AG09309 (cell line): ENCODE results near the gene DNAJB4.

Source experiments
- DNase-seq: peaks from one replicate; pipeline ENCODE4 v3.0.0-alpha.2; 2010; ENCODE audit warnings: low read depth
- H3K4me3 ChIP-seq: 2 replicates; pipeline ENCODE4 v1.5.1; 2011; ENCODE audit warnings: mild to moderate bottlenecking, low read depth, low read length, moderate library complexity; ENCODE audit not compliant: control insufficient read depth
- CTCF ChIP-seq: IDR thresholded peaks from 2 replicates; pipeline ENCODE4 v1.5.1; 2011; ENCODE audit warnings: mild to moderate bottlenecking, low read depth, low read length, inconsistent platforms; ENCODE audit not compliant: insufficient read depth, control insufficient read depth; ENCODE audit errors: missing control alignments

The DNAJB4 gene

GRCh38 chr1:77966291-77966690, 38.4 kb upstream of the DNAJB4 start:
- no peak for DNase-seq
- H3K4me3 ChIP-seq, result no peak overlapping the region
- no peak for TF ChIP-seq CTCF

- DNase-seq, result no peak
- H3K4me3 ChIP-seq, result no peak overlapping the region
- TF ChIP-seq CTCF, result no peak
These were observed 34.5 kb upstream of the DNAJB4 start for GRCh38 chr1:77970192-77970591.

GRCh38 chr1:77972080-77972479, 32.7 kb upstream of the DNAJB4 start:
- no peak overlapping the region for H3K4me3 ChIP-seq
- DNase-seq, result no peak
- TF ChIP-seq CTCF, result no peak

- DNase-seq, result no peak
- no peak for TF ChIP-seq CTCF
- H3K4me3 ChIP-seq, result no peak overlapping the region; the same call in 1 of the 2 replicates
These were observed 29.4 kb upstream of the DNAJB4 start for GRCh38 chr1:77975386-77975785.

GRCh38 chr1:77975907-77976306, 28.8 kb upstream of the DNAJB4 start:
- H3K4me3 ChIP-seq, result no peak overlapping the region
- no peak for DNase-seq
- TF ChIP-seq CTCF, result no peak

- DNase-seq, result no peak
- no peak for TF ChIP-seq CTCF
- H3K4me3 ChIP-seq, result peak overlapping the region; percentile 81
These were observed 28.2 kb upstream of the DNAJB4 start for GRCh38 chr1:77976433-77977076.

- H3K4me3 ChIP-seq, result peak overlapping the region; percentile 81
- TF ChIP-seq CTCF, result no peak
- DNase-seq, result no peak
These were observed 26.8 kb upstream of the DNAJB4 start for GRCh38 chr1:77977989-77978292.
